ENCODE data around the gene BABAM2.

Gene BABAM2

GRCh38 chr2:28199995-28200679 is 309.6 kb downstream of the BABAM2 start:
- no peak for DNase-seq (ENCODE audit: low read depth in 2 of 2)

- no peak for DNase-seq (ENCODE audit: low read depth in 2 of 2)
These were observed 311.2 kb downstream of the BABAM2 start for GRCh38 chr2:28201671-28202180.

- DNase-seq (ENCODE audit: low read depth in 2 of 2) = no peak
These were observed 312.2 kb downstream of the BABAM2 start for GRCh38 chr2:28202719-28203118.

- DNase-seq (ENCODE audit: low read depth in 2 of 2) = no peak
These were observed 316.2 kb downstream of the BABAM2 start for GRCh38 chr2:28206762-28207161.

GRCh38 chr2:28209261-28209691 is 318.7 kb downstream of the BABAM2 start:
- DNase-seq (ENCODE audit: low read depth in 2 of 2) = no peak

GRCh38 chr2:28209864-28210263 is 319.3 kb downstream of the BABAM2 start:
- no peak for DNase-seq (ENCODE audit: low read depth in 2 of 2)

- no peak for DNase-seq (ENCODE audit: low read depth in 2 of 2)
These were observed 320.0 kb downstream of the BABAM2 start for GRCh38 chr2:28210535-28210934.

GRCh38 chr2:28216331-28216730 is 325.8 kb downstream of the BABAM2 start:
- DNase-seq (ENCODE audit: low read depth in 2 of 2) = no peak

GRCh38 chr2:28217042-28217740 is 326.7 kb downstream of the BABAM2 start:
- no peak for DNase-seq (ENCODE audit: low read depth in 2 of 2)

GRCh38 chr2:28219138-28219537 is 328.6 kb downstream of the BABAM2 start:
- DNase-seq (ENCODE audit: low read depth in 2 of 2) = no peak

GRCh38 chr2:28219758-28220368 is 329.3 kb downstream of the BABAM2 start:
- DNase-seq (ENCODE audit: low read depth in 2 of 2) = no peak

GRCh38 chr2:28224648-28225472 is 334.3 kb downstream of the BABAM2 start:
- no peak for DNase-seq (ENCODE audit: low read depth in 2 of 2)

- DNase-seq (ENCODE audit: low read depth in 2 of 2) = no peak
These were observed 335.0 kb downstream of the BABAM2 start for GRCh38 chr2:28225473-28226080.

GRCh38 chr2:28226558-28226957 is 336.0 kb downstream of the BABAM2 start:
- no peak for DNase-seq (ENCODE audit: low read depth in 2 of 2)

- no peak for DNase-seq (ENCODE audit: low read depth in 2 of 2)
These were observed 337.0 kb downstream of the BABAM2 start for GRCh38 chr2:28227498-28227897.

GRCh38 chr2:28228434-28228995 is 338.0 kb downstream of the BABAM2 start:
- no peak for DNase-seq (ENCODE audit: low read depth in 2 of 2)

GRCh38 chr2:28231110-28231631 is 340.6 kb downstream of the BABAM2 start:
- DNase-seq (ENCODE audit: low read depth in 2 of 2) = no peak

- no peak for DNase-seq (ENCODE audit: low read depth in 2 of 2)
These were observed 341.8 kb downstream of the BABAM2 start for GRCh38 chr2:28232295-28232694.

- no peak for DNase-seq (ENCODE audit: low read depth in 2 of 2)
These were observed 342.7 kb downstream of the BABAM2 start for GRCh38 chr2:28233164-28233676.

- DNase-seq (ENCODE audit: low read depth in 2 of 2) = no peak
These were observed 344.3 kb downstream of the BABAM2 start for GRCh38 chr2:28234807-28235206.

- DNase-seq (ENCODE audit: low read depth in 2 of 2) = no peak
These were observed 348.7 kb downstream of the BABAM2 start for GRCh38 chr2:28239207-28239606.
